ACC112 (cell line): Measurements from ENCODE around the gene PCBP3.

ENCODE experiments used
- H2AFZ ChIP-seq: fragments of 200-600 bp; sonication (generic); one replicate; pipeline ENCODE4 v1.6.0; 2017; ENCODE audit warnings: antibody characterized with exemption, low read length; ENCODE audit not compliant: unreplicated experiment
- H3K27ac ChIP-seq: fragments of 200-600 bp; sonication (generic); 2 replicates; pipeline ENCODE4 v1.5.1; 2014; ENCODE audit warnings: low read depth, mild to moderate bottlenecking, antibody characterized with exemption, low read length, moderate library complexity
- H3K27me3 ChIP-seq: fragments of 200-600 bp; sonication (generic); 2 replicates; pipeline ENCODE4 v1.6.1; 2014; ENCODE audit warnings: mild to moderate bottlenecking, antibody characterized with exemption, low read length, moderate library complexity, mixed read lengths; ENCODE audit not compliant: insufficient read depth
- H3K36me3 ChIP-seq: fragments of 200-600 bp; sonication (generic); 2 replicates; pipeline ENCODE4 v1.6.1; 2016; ENCODE audit warnings: mild to moderate bottlenecking, antibody characterized with exemption, low read length, moderate library complexity, mixed read lengths; ENCODE audit not compliant: insufficient read depth
- H3K4me1 ChIP-seq: fragments of 200-600 bp; sonication (generic); one replicate; pipeline ENCODE4 v1.6.1; 2016; ENCODE audit warnings: low read length, mixed read lengths; ENCODE audit not compliant: insufficient read depth, unreplicated experiment, control insufficient read depth
- H3K4me3 ChIP-seq: fragments of 200-600 bp; sonication (generic); 2 replicates; pipeline ENCODE4 v1.5.1; 2014; ENCODE audit warnings: mild to moderate bottlenecking, low read depth, low read length
- H3K79me2 ChIP-seq: fragments of 200-600 bp; sonication (generic); one replicate; pipeline ENCODE4 v1.6.0; 2016; ENCODE audit warnings: low read length; ENCODE audit not compliant: control insufficient read depth, unreplicated experiment, insufficient read depth

The PCBP3 gene

DNA sequence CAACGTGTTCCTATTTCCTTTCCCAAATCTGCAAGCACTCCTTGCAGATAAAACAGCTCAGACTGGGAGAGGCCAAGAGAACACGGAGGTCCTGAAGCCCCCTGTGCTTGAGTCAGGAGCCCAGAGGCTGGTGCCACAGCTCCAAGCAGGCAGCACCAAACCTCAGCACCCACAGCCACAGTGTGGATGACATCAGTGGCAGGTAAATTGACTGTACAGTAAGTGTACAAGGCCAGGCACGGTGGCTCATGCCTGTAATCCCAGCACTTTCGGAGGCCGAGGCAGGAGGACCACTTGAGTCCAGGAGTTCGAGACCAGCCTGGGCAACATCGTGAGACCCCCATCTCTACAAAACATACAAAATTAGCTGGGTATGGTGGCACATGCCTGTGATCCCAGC, 336.1 kb downstream of the PCBP3 start:
- Histone ChIP-seq H3K4me3 (no peak overlapping the region), H3K79me2 (peaks cover 30% of the 10 kb centered on the region), H3K36me3 (peaks cover 18% of the 10 kb centered on the region), H2AFZ (no peak overlapping the region), H3K27ac (peak overlapping the region; percentile 96; the same call in 1 of the 2 replicates), H3K4me1 (peaks cover 33% of the 10 kb centered on the region), H3K27me3 (no peaks in the 10 kb centered on the region)

DNA sequence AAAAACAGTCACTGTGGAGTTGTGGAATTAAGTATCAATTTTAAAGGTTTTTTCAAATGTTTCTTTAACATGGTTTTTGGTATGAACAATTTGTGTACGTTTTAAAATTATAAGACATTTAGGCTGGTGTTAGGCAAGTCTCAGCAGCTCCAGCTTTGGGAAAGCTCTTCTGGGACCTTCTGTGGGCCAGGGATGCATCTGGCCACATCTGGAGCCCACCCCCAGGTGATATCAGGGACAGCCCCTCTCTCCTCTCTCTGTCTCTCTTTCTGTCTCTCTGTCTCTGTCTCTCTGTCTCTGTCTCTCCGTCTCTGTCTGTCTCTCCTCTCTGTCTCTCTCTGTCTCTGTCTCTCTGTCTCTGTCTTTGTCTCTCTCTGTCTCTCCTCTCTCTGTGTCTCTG, 336.7 kb downstream of the PCBP3 start:
- Histone ChIP-seq H2AFZ (no peak overlapping the region), H3K27ac (peak overlapping the region; percentile 96), H3K4me3 (peak overlapping the region; percentile 69), H3K27me3 (no peaks in the 10 kb centered on the region), H3K4me1 (peaks cover 34% of the 10 kb centered on the region), H3K79me2 (peaks cover 36% of the 10 kb centered on the region), H3K36me3 (peaks cover 23% of the 10 kb centered on the region)

GRCh38 chr21:45980697-45981096, 337.2 kb downstream of the PCBP3 start:
- Histone ChIP-seq H3K27ac (peak overlapping the region; percentile 96), H3K79me2 (peaks cover 40% of the 10 kb centered on the region), H3K4me1 (peaks cover 34% of the 10 kb centered on the region), H3K36me3 (peaks cover 27% of the 10 kb centered on the region), H3K4me3 (peak overlapping the region; percentile 69), H2AFZ (no peak overlapping the region), H3K27me3 (no peaks in the 10 kb centered on the region)

GRCh38 chr21:45981151-45982091, 337.9 kb downstream of the PCBP3 start, which contains the start of gene COL6A1:
COL6A1 (plus strand) TSS chr21:45981770; CDS start chr21:45981851, 81 bp downstream.
- Histone ChIP-seq H3K36me3 (peaks cover 31% of the 10 kb centered on the region), H3K4me1 (peaks cover 39% of the 10 kb centered on the region), H2AFZ (no peak within 1 kb of the TSS), H3K79me2 (peaks cover 48% of the 10 kb centered on the region), H3K27me3 (no peaks in the 10 kb centered on the region), H3K4me3 (peak within 1 kb of the TSS; percentile 99), H3K27ac (peak within 1 kb of the TSS; percentile 96)

DNA sequence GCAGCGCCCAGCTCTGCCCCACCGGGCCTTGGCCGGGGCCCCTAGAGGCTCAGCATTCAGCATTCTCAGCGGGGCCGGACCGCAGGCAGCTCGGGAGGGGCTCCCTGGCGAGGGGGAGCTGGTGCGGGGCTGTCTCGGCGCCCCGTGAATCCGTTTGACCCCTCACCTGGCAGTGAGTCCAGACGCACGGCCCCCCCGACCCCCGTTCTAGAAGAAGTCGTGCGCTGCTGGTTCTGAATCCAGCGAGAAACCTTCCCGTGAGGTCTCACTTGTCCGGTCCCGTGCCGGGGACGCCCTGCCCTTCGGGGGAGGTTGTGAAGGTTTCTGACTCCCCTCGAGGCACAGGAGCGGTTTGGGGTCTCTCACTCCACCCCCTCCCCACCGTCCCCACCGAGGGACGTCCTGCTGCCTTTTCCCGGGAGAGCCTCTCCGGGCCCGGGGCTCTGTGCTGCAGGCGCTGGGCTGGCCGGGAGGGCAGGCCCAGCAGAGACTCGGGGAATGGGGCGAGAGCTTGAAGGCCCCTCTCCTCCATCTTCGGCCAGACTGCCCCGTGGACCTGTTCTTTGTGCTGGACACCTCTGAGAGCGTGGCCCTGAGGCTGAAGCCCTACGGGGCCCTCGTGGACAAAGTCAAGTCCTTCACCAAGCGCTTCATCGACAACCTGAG, 338.7 kb downstream of the PCBP3 start:
- H3K36me3 ChIP-seq = peaks cover 39% of the 10 kb centered on the region
- peak overlapping the region; percentile 63 for H3K27ac ChIP-seq
- peak overlapping the region; percentile 99 for H3K4me3 ChIP-seq
- H3K79me2 ChIP-seq = peaks cover 56% of the 10 kb centered on the region
- peaks cover 39% of the 10 kb centered on the region for H3K4me1 ChIP-seq
- no peaks in the 10 kb centered on the region for H3K27me3 ChIP-seq
- no peak overlapping the region for H2AFZ ChIP-seq

GRCh38 chr21:45982758-45983648, 339.5 kb downstream of the PCBP3 start:
- H3K27ac ChIP-seq = peak overlapping the region; percentile 63
- no peak overlapping the region for H2AFZ ChIP-seq
- no peaks in the 10 kb centered on the region for H3K27me3 ChIP-seq
- H3K4me1 ChIP-seq = peaks cover 39% of the 10 kb centered on the region
- peaks cover 41% of the 10 kb centered on the region for H3K36me3 ChIP-seq
- peak overlapping the region; percentile 99 for H3K4me3 ChIP-seq
- peaks cover 59% of the 10 kb centered on the region for H3K79me2 ChIP-seq

DNA sequence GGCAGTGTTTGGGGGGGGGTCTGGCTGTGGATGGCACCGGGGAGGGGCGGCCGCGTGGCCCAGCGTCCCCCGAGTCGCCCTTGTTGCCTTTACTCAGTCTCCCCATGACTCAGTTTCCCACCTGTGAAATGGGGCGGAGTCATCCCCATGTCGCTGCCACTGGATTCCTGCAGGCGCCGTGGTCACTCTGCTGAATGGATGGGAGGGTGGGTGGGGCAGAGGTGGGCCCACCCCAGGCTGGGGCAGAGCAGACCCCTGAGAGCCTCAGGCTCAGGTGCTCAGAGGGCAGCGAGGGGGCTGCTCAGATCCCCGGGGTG, 340.1 kb downstream of the PCBP3 start:
- peak overlapping the region; percentile 99 for H3K4me3 ChIP-seq
- H2AFZ ChIP-seq = no peak overlapping the region
- H3K4me1 ChIP-seq = peaks cover 35% of the 10 kb centered on the region
- H3K27ac ChIP-seq = peak overlapping the region; percentile 72
- H3K79me2 ChIP-seq = peaks cover 61% of the 10 kb centered on the region
- H3K36me3 ChIP-seq = peaks cover 43% of the 10 kb centered on the region
- H3K27me3 ChIP-seq = no peaks in the 10 kb centered on the region

GRCh38 chr21:45983981-45984551, 340.5 kb downstream of the PCBP3 start:
- no peaks in the 10 kb centered on the region for H3K27me3 ChIP-seq
- peak overlapping the region; percentile 72 for H3K27ac ChIP-seq
- peak overlapping the region; percentile 99 for H3K4me3 ChIP-seq
- H3K4me1 ChIP-seq = peaks cover 31% of the 10 kb centered on the region
- peaks cover 63% of the 10 kb centered on the region for H3K79me2 ChIP-seq
- H3K36me3 ChIP-seq = peaks cover 48% of the 10 kb centered on the region
- H2AFZ ChIP-seq = no peak overlapping the region

DNA sequence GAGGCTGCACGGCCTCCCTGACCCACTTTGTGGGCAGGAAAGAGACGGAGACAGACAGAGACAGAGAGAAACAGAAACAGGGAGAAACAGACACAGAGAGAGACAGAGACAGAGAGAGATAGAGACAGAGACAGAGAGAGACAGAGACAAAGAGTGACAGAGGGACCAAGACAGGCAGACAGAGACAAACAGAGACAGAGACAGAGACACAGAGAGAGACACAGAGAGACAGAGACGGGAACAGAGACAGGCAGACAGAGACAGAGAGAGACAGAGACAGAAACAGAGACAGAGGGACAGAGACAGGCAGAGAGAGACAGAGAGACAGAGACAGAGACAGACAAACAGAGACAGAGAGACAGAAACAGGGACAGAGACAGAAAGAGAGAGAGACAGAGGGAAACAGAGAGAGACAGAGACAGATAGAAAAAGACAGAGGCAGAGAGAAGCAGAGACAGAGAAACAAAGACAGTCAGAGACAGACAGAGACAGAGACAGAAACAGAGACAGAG, 341.1 kb downstream of the PCBP3 start:
- H3K27me3 ChIP-seq = no peaks in the 10 kb centered on the region

More for the DNA sequence above, 341.1 kb downstream of the PCBP3 start:
- Histone ChIP-seq H3K4me3 (peak overlapping the region; percentile 99), H2AFZ (no peak overlapping the region), H3K4me1 (peaks cover 26% of the 10 kb centered on the region), H3K27ac (peak overlapping the region; percentile 72), H3K36me3 (peaks cover 49% of the 10 kb centered on the region), H3K79me2 (peaks cover 67% of the 10 kb centered on the region)
